Suppressor macrophage (primary cell): ENCODE measurements around the gene ADAM19.
A peak's percentile ranks its signal among the peaks of the same experiment; 100 is the strongest.

Experiments used
- DNase-seq, 4 experiments: peaks; one replicate each; pipeline ENCODE4 v3.0.0-alpha.2; 2020 to 2022
- total RNA-seq, 17 experiments: gene quantifications; one replicate each; lab custom pipeline; 2026; ENCODE audit warnings: mixed read lengths in 6 of 17, inconsistent platforms in 3 of 17; lab: John Stamatoyannopoulos, UW

Gene ADAM19, protein sequence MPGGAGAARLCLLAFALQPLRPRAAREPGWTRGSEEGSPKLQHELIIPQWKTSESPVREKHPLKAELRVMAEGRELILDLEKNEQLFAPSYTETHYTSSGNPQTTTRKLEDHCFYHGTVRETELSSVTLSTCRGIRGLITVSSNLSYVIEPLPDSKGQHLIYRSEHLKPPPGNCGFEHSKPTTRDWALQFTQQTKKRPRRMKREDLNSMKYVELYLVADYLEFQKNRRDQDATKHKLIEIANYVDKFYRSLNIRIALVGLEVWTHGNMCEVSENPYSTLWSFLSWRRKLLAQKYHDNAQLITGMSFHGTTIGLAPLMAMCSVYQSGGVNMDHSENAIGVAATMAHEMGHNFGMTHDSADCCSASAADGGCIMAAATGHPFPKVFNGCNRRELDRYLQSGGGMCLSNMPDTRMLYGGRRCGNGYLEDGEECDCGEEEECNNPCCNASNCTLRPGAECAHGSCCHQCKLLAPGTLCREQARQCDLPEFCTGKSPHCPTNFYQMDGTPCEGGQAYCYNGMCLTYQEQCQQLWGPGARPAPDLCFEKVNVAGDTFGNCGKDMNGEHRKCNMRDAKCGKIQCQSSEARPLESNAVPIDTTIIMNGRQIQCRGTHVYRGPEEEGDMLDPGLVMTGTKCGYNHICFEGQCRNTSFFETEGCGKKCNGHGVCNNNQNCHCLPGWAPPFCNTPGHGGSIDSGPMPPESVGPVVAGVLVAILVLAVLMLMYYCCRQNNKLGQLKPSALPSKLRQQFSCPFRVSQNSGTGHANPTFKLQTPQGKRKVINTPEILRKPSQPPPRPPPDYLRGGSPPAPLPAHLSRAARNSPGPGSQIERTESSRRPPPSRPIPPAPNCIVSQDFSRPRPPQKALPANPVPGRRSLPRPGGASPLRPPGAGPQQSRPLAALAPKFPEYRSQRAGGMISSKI
- 0.07 to 14.1 (median 0.42) reads per million in 17 experiments for total RNA-seq

DNA sequence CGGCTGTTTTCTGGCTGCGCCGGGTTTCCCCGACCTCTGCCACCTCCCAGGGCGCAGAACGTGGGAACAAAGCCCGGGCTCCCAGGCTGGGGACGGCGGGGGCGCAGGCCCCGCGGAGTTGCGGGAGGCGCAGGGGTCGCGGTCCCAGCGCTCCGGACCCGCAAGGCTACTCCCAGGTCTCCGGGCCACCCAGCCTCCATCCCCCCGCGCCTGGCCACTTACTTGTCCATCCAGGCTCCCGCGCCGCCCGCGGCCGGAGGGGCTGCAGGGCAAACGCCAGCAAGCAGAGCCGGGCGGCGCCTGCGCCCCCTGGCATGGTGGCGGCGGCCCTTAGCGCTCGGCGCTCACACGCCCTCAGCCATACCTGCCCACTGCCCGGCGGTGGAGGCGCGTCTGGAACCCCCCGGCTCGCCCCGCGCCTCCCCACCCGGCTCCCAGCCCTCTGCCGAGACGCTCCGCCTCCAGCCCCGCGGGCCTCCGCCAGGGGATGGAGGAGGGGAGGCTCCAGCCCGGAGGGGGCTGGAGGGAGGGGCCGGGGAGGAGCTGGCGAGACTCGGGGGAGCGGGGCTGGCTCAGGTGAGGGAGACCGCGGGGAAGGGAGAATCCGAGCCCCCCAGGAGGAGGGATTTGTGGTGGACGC is at the start of gene ADAM19:
TSS of gene ADAM19 (minus strand) at position 395 of the 640 bp plus-strand sequence. CDS start at position 316, 79 bp downstream.
- peak in 1 of 4 experiments; percentile 35 for DNase-seq

DNA sequence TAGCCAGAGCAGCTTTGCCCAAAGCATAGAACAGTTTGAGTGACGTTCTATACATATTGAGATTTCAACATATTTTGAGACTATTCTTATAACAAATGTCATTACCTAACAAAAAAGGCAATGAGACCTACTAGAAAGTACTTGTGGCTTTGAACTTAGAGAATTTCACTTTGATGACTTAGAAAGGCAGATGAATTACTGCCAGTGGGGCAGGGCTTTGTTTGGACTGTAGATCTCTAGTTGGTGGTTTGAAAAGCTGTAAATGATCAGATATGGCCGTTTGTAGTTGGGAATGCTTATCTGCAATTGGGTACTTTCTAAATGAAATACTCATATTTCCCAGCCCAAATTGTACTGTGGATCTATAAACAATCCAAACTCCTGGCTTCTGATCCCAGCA is 48.6 kb upstream of the ADAM19 start:
- no peak for DNase-seq

DNA sequence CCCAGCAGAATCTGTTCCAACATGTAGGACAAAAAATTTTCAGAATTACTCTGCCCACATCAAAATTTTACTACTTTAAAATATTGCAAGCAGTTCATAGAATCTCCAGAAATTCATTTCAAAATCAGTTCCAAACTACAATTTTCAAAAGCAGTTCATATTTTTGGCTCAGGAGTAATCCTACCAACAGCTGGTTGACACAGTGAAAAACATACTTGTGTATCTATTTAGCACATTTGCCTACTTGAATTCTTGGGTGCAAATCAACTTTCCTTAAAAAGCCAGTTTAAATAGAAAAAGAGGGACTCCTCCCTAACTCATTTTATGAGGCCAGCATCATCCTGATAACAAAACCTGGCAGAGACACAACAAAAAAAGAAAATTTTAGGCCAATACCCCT is 45.2 kb upstream of the ADAM19 start:
- DNase-seq = no peak

DNA sequence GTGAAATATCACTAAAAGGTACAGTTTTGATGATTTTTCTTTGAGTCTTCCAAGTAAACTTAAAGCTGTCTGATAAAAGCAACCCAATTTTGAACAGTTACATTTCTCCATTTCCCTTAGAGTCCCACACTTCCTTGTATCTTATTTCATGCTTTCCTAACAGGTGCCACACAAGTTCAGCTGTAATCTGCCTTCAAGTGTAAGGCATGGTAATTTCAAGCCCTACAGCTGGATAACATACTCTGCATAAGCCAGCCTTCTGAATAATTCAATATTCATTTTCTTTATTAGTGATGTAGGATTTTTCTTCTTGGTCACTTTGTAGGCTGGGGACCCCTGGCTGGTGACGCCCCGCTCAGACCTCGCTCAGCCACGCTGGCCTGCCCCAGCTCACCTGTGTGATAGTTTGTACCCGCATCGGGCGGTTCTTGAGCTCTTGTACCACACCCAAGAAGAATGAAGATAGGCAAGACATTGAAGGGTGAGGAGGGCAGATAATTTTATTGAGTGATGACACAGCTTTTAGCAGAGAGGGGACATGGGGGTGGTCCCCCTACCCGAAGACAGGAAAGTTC is 42.7 kb upstream of the ADAM19 start:
- DNase-seq = no peak

DNA sequence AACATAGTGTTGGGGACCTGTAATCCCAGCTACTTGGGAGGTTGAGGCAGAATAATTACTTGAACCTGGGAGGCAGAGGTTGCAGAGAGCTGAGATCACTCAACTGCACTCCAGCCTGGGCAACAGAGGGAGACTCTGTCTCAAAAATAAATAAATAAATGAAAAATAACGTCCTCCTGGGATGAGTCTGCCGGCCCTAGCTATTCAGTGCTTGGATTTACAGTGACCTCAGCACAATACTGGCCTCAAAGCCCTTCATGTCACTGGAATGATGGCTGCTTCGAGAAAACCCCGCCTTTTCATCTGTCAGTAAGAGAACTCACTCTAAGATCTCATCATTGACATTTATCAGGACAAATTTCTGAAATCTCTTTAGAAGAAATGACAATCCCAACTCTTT is 41.2 kb upstream of the ADAM19 start:
- DNase-seq = no peak

DNA sequence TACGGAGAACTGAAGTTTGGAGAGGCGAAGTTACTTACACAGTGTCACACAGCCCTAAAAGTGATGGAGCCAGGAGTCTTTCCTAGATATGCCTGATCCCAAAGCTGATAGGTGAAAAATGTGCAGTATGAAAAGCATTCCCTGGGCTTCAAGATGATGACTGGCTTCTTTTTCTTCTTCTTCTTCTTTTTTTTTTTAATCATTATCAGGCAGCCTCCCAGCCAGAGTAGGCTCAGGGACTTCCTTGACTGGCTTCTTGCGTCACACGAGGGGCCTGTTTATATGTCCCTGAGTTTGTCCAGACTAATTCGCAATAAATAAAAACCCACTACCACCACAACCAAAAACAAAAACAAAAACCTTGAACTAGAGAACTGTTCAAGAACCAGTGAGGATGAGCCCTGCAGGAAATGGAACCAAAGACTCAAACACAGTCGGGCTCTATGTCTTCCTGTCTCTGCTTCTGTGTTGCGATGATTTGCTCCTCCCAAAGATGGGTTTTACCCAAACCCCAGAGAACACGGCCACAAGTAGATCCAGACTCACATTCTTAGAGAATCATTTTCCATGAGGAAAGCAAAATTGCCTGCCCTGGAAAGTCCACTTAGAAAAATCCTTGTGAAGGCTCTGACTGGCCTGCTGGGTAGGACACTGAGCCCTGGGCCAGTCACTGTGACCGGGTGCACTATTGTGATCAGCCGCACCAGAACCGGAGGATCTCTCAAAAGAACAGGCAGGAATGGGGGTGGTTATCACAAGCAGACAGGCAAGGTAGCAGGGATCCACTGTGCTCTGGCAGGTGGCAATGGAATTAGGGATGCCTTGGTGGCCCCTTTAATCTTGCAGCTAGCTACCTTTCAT is 38.0 kb upstream of the ADAM19 start:
- DNase-seq = peak in 3 of 4 experiments; percentile 55 to 68 (median 60)

DNA sequence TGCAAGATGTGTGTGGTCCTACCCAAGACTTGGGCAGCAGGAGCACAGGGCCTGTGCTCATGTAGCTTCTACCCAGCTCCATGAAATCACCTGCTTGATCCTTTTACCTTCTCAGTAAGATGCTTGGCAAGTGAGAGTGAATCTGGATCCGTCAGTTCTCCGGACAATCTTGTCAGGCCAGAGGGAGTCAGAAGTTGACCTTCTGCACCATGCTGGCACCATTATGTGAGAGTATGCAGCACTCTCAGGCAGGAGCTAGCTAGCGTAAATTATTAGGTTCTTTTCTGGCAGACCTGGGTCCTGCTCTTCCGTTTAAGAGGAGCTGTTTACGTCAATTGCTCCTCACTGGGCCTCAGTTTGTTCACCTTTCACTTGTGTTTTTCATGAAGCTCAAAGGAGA is 37.0 kb upstream of the ADAM19 start:
- DNase-seq = no peak

DNA sequence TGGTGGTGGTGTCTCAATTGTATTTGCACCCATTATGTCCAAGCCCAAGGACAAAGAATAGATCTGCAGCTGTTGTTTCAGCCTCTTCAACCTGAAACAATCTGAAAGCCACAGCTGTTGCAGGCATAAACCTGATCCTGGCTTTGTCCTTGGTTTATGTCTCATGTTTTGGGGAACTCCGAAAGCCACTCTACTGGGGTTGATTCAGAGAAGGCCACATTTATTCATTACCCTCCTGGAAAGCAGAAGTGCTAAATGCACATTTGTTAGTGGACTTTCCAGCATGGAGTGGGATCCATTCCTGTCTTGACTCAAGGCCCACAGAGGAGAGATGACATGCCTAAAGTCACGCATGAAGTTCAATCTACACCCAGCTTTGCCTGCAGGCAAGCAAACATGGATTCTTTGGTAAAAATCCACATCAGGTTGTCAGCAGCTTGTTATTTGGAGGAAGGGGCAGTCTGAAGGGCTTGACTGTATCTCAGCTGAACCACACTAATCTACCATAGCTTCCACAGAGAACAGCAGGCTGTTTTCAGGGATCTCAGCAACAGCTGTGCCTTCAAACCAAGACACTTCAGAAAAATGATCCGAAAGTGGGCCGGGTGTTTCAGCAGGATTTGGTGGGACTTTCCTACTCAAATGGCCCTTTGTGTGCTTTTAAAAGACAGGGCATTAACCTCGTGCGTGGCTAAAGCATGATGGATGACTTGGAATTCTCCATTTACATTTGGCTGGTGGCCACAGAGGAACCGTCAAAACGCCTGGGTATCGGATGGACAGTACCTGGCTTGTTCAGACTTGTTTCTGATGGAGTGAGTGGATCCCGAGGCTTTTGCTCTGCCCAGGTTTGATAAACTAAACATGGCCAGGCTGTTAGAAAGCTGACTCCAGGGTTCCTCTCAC is 36.2 kb upstream of the ADAM19 start:
- peak; percentile 56 to 82 (median 69) for DNase-seq

DNA sequence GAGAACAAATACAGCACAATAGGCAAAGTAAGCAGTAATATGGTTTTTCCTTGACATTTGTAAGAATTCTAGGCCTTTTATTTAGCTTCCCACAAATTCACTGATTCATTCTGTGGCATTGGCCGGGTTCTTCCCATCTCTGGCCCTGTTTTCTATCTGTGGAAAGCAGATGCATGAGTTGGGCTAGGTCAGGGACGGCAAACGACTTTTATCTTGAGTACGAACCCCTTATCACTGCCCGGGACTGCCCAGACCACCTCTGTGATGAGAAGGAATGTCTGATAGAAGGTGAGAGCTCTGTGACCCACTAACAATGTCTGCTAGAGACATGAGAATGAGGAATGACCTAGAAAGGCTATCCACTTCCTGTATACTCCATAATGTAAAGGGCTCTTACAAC is 35.4 kb upstream of the ADAM19 start:
- no peak for DNase-seq

DNA sequence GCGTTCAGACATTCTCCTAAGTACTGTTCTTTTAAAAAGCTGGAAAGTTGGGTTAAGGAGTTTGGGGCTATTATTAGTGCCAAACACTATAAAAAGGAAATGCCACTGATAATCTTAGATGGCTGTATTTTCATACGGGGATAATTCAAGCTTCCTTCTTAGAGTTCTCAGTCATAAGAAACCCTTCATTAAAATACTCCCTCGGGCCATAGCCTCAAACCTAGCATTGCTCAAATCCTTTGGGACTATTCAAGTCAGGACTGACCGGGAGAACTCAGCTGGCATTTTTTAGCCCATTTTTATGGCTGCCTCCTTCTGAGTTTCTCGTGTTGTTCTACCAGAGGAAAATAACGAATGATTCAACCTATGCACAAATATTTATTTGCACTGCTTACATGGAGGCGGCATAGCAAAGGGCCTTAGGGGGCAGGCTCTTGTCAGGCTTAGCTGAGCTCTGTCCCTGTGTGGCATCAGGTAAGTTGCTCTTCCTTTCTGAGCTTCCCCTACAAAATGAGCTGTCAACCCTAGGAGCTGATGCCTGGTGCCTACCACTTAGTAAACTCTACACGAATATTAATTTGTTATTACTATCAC is 33.5 kb upstream of the ADAM19 start:
- DNase-seq = no peak

DNA sequence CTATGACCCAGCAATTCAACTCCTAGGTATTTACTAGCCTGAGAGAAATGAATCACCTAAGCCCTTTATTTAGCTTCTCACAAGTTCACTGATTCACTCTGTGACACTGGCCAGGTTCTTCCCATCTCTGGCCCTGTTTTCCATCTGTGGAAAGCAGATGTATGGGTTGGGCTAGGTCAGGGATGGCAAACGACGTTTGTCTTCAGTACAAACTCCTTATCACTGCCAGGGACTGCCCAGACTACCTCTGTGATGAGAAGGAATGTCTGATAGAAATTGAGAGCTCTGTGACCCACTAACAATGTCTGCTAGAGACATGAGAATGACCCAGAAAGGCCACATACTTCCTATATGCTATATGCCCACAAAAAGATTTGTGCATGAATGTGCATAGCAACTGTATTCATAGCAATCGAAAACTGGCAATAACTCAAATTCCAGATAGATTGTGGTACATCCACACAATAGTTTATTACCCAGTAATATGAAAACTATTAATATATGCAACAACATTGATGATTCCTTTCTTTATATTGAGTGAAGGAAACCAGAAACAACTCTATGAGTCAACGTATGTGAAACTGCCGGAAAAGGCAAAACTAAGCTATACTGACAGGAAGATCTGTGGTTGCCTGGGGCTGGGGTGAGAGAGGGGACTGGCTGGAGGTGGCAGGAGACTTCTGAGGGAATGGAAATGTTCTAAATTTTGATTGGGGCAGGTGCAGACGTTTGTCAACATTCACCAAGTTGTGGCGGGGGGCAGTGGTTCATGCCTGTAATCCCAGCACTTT is 32.0 kb upstream of the ADAM19 start:
- peak in 2 of 4 experiments; percentile 34 to 44 for DNase-seq

DNA sequence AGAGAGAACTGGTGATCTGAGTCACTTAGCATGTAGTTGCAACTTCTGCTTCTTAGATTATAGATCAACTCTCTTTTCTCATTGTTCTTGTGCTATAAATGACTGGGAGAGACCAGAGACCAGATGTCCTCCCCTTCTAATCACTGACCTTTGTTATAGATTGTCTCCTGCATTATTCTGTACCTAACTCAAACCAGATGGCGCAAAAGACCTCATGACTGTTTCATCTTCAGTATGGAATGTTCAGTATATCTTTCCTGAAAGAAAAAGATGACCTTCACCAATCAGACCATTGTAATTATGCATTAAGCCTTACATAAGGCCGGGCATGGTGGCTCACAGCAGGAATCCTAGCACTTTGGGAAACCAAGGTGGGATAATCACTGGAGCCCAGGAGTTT is 30.5 kb upstream of the ADAM19 start:
- no peak for DNase-seq

DNA sequence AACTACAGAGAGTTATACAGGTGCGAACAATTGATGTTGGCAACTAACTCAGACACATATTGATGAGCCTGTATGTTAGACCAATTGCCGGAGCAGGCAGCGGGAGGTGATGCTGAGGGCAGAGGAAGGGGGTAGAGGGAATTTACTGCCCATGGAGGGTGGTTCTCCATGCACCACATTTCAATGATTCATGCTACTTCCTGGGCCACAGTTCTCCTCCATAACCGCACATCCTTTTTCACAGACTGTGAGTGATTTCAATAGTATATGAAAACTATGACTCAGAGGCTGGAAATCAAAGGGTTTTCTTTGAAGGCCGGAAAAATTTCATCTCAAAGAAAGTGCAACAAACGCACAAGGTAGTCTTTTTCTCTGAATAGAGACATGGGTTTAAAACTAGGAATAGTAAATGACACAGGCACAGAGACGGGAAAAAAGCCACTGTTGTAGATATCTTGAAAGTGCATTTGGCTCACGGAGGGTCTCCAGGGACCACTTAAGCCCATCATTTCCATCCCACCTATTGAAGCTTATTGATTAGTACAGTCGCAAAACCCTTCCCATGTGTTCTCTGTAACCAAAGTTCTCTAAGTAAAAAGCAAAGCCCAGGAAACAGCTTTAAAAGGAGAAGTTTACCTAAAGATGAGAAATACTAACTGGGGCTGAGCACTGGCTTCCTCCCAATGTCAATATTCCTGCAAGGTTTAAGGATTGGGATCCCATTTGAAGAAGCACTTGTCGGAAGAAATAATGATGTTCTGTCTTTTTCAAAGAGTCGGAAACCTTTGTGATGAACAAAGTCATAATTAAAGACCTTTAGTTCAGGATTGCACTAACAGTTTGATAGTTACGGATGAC is 28.0 kb upstream of the ADAM19 start:
- DNase-seq = peak; percentile 71 to 90 (median 82)

DNA sequence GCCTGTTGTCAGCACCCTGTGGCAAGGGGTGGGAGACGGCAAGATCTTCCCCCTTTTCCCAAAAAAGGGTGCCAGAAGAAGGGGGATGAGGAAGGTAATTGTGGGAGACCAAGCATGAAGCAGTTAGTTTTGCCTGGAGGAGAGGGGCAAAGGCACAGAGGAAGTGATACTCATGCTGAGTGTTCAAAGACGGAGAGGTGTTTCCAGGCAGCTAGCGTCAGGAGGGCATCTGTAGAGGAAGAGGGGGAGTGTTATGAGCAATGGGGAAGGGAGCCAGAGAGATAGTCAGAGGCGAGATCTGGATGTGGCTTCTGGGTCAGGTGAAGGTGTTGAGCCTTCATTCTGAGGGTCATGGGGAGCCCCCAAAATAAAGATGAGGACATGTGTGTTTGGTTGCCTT is 26.9 kb upstream of the ADAM19 start:
- DNase-seq = peak in 2 of 4 experiments; percentile 23 to 37

DNA sequence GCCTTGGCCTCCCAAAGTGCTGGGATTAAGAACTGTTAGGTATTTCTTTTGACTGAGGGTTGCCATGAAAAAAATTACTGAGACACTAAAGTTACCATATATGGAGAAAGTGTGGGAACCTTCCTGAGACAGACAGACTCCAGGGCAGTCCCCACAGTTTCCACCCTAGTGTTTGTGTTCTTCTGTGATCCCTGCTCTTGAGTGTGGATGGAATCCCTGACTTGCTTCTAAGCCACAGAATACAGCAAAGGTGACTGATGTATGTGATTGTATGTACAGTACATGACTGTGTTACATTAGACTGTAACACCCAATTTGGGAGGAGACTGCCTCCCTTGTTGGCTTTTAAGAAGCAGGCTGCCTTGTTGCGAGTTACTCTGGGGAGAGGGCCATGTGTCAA is 24.7 kb upstream of the ADAM19 start:
- no peak for DNase-seq

DNA sequence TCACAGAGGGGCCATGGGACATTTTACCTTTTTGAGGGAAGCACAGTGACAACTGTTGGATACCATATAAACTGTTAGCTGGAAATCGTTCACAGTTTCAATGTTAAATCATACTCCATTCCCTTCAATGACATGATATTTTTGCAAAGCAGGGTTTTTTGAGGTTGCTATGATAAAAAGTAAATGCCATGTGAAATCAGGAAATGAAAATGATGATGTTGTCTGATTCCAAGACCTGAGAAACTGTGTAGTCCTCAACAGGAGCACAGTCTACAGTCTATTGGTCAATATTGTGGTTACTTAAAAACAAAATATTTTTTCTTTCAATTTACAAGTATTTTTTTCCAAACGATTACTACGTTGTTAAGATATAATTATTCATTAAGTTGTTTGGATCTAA is 24.0 kb upstream of the ADAM19 start:
- peak in 2 of 4 experiments; percentile 43 to 48 for DNase-seq

DNA sequence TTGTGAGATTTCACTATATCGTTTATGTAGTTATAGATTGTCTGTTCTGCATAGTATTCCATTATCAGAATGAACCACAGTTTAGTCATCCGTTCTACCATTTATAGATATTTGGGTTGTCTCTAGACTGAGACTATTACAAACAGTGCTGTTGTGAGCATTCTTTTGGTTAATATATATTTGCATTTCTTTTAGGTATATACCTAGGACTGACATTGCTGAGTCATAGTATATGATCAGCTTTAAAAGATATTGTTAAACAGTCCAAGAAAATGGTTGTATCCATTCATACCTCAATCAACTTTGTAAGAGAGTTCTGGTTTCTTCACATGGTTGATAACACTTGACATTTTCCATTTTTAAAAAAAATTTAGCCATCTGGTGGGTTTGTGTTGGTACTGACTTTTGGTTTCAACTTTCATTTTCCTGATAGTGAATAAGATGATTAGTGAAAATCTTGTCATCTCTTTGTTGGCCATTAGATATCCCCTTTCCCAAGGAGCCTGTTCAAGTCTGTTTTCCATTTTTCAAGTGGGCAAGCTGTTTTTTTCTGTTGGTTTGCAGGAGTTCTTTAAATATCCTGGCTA is 22.9 kb upstream of the ADAM19 start:
- DNase-seq = no peak

DNA sequence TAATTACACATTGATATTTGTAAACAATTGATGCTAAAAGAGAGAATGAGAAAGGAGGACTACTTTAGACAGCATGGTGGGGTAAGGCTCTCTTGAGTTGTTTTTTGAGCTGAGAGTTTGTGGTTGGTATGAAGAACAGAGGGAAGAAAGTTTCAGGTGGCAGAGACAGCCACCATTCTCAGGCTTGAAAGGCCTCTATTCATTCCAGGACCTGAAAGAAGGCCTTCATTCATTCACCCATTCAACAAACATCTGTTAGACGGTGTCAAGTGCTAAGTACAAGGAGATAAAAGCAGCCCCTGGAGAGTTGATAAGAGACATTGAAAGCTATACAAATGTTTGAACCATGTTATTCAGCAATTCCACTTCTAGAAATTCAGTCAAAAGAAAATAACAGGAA is 21.7 kb upstream of the ADAM19 start:
- DNase-seq = no peak
